Measurements from ENCODE around the gene KCNS1. TPM values are rescaled to one million over a fixed set of nuclear protein-coding genes. Genes with fewer than 3 reads are reported as not detected.
A peak's percentile ranks its signal among the peaks of the same experiment; 100 is the strongest.

Gene KCNS1
- total RNA-seq, 1 experiment from 2014 or later, result 1.2 TPM

DNA sequence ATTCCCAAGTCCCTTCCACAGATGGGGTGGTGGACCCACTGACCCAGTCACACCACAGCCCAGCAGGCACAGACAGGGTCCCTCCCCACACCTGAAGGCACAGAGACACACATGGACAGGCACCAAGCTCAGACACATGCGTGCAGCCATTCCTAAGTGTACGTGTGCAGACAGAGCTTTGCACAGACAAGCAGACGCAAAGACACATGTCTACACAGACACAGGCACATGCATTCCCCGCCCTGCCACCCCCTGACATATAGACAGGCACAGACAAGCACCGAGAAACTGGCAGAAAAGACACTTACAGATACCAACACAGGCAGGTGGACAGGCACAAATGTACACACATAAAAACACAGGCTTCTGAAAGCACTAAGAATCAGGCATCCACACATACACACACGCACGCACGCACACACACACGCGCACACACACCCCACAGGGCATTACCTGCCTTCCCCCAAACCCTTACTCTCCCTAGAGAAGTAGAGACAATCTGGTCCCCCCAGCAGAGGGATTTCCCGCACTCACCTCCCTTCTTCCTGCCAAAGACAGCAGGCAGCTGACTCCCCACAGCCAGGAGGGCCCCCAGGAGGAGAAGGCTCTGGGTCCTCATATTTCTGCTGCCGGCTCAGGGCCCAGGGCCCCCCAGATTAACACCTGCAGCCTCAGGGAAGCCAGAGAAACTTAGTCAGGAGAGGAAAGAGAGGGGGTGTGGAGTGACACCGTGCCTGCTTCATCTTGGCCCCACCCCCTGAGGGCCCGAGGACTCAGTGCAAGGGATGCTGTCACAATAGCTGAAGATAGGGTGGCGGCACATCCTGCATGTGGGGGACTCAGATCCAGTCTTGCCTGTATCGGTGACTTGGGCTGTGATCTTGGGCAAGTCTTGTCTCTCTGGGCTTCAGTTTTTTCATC is 13.8 kb upstream of the KCNS1 start, which contains the start of gene WFDC5:
Gene WFDC5 (minus strand): TSS at position 710 of the 921 bp plus-strand sequence. CDS start 91 bp downstream, at position 619.
- H3K36me3 Mint-ChIP-seq, result no peaks in the 10 kb centered on the region
- TF ChIP-seq, protein P1, sequence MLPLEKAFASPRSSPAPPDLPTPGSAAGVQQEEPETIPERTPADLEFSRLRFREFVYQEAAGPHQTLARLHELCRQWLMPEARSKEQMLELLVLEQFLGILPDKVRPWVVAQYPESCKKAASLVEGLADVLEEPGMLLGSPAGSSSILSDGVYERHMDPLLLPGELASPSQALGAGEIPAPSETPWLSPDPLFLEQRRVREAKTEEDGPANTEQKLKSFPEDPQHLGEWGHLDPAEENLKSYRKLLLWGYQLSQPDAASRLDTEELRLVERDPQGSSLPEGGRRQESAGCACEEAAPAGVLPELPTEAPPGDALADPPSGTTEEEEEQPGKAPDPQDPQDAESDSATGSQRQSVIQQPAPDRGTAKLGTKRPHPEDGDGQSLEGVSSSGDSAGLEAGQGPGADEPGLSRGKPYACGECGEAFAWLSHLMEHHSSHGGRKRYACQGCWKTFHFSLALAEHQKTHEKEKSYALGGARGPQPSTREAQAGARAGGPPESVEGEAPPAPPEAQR (CRISPR knock-in tag; IDR thresholded peaks at IDR 0.05), result no peak
- TF ChIP-seq NR3C1 (CRISPR knock-in tag; conservative IDR thresholded peaks at IDR 0.05; ENCODE audit: low read depth) (no peak), MXD4 (CRISPR knock-in tag; IDR thresholded peaks at IDR 0.05; ENCODE audit: borderline replicate concordance) (no peak), CREB1 (CRISPR knock-in tag; IDR thresholded peaks at IDR 0.05) (no peak), ATF1 (CRISPR knock-in tag; IDR thresholded peaks at IDR 0.05) (no peak), ZNF121 (CRISPR knock-in tag; IDR thresholded peaks at IDR 0.05) (no peak), ZNF138 (CRISPR knock-in tag; conservative IDR thresholded peaks at IDR 0.05) (no peak), RORB (CRISPR knock-in tag; IDR thresholded peaks at IDR 0.05) (no peak), SMAD3 (CRISPR knock-in tag; IDR thresholded peaks at IDR 0.05; ENCODE audit: borderline replicate concordance) (no peak), ESRRA (CRISPR knock-in tag; IDR thresholded peaks at IDR 0.05; ENCODE audit: borderline replicate concordance) (no peak), FOXK1 (CRISPR knock-in tag; IDR thresholded peaks at IDR 0.05) (no peak)
- TF ChIP-seq, protein P2, sequence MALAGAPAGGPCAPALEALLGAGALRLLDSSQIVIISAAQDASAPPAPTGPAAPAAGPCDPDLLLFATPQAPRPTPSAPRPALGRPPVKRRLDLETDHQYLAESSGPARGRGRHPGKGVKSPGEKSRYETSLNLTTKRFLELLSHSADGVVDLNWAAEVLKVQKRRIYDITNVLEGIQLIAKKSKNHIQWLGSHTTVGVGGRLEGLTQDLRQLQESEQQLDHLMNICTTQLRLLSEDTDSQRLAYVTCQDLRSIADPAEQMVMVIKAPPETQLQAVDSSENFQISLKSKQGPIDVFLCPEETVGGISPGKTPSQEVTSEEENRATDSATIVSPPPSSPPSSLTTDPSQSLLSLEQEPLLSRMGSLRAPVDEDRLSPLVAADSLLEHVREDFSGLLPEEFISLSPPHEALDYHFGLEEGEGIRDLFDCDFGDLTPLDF (CRISPR knock-in tag; IDR thresholded peaks at IDR 0.05), result no peak
- TF ChIP-seq, protein P3, sequence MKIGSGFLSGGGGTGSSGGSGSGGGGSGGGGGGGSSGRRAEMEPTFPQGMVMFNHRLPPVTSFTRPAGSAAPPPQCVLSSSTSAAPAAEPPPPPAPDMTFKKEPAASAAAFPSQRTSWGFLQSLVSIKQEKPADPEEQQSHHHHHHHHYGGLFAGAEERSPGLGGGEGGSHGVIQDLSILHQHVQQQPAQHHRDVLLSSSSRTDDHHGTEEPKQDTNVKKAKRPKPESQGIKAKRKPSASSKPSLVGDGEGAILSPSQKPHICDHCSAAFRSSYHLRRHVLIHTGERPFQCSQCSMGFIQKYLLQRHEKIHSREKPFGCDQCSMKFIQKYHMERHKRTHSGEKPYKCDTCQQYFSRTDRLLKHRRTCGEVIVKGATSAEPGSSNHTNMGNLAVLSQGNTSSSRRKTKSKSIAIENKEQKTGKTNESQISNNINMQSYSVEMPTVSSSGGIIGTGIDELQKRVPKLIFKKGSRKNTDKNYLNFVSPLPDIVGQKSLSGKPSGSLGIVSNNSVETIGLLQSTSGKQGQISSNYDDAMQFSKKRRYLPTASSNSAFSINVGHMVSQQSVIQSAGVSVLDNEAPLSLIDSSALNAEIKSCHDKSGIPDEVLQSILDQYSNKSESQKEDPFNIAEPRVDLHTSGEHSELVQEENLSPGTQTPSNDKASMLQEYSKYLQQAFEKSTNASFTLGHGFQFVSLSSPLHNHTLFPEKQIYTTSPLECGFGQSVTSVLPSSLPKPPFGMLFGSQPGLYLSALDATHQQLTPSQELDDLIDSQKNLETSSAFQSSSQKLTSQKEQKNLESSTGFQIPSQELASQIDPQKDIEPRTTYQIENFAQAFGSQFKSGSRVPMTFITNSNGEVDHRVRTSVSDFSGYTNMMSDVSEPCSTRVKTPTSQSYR (CRISPR knock-in tag; IDR thresholded peaks at IDR 0.05), result no peak
- TF ChIP-seq, protein P4, sequence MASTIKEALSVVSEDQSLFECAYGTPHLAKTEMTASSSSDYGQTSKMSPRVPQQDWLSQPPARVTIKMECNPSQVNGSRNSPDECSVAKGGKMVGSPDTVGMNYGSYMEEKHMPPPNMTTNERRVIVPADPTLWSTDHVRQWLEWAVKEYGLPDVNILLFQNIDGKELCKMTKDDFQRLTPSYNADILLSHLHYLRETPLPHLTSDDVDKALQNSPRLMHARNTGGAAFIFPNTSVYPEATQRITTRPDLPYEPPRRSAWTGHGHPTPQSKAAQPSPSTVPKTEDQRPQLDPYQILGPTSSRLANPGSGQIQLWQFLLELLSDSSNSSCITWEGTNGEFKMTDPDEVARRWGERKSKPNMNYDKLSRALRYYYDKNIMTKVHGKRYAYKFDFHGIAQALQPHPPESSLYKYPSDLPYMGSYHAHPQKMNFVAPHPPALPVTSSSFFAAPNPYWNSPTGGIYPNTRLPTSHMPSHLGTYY (CRISPR knock-in tag; IDR thresholded peaks at IDR 0.05), result no peak
- TF ChIP-seq, protein P5, sequence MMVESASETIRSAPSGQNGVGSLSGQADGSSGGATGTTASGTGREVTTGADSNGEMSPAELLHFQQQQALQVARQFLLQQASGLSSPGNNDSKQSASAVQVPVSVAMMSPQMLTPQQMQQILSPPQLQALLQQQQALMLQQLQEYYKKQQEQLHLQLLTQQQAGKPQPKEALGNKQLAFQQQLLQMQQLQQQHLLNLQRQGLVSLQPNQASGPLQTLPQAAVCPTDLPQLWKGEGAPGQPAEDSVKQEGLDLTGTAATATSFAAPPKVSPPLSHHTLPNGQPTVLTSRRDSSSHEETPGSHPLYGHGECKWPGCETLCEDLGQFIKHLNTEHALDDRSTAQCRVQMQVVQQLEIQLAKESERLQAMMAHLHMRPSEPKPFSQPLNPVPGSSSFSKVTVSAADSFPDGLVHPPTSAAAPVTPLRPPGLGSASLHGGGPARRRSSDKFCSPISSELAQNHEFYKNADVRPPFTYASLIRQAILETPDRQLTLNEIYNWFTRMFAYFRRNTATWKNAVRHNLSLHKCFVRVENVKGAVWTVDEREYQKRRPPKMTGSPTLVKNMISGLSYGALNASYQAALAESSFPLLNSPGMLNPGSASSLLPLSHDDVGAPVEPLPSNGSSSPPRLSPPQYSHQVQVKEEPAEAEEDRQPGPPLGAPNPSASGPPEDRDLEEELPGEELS (CRISPR knock-in tag; IDR thresholded peaks at IDR 0.05), result no peak
- TF ChIP-seq, protein P6, sequence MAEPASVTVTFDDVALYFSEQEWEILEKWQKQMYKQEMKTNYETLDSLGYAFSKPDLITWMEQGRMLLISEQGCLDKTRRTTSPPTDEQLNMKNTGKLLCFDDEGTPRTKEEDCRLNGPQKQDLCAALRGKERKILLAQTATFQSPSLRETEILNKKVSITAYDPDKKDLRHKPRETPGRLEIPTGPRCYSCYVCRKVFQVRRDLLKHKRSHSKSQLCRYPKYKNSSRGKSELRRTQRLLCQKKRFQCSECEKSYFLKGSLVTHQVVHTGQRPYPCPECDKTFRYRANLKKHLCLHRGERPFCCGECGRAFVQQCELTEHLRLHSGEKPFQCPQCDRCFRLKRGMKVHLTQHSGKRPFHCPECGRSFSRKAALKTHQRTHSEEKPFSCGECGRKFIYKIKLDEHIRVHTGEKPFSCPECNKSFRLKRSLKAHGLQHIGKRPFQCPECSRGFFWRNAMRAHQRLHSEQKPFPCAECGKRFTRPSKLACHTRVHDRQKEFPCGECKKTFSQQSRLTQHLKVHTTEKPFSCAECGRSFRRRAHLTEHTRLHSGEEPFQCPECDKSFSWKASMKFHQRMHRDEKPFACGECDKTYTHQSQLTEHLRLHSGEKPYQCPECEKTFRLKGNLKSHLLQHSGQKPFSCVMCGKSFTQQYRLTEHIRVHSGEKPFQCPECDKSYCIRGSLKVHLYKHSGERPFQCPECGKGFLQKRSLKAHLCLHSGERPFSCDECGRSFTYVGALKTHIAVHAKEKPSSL (CRISPR knock-in tag; conservative IDR thresholded peaks at IDR 0.05), result no peak
- TF ChIP-seq, protein P7, sequence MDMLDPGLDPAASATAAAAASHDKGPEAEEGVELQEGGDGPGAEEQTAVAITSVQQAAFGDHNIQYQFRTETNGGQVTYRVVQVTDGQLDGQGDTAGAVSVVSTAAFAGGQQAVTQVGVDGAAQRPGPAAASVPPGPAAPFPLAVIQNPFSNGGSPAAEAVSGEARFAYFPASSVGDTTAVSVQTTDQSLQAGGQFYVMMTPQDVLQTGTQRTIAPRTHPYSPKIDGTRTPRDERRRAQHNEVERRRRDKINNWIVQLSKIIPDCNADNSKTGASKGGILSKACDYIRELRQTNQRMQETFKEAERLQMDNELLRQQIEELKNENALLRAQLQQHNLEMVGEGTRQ (CRISPR knock-in tag; IDR thresholded peaks at IDR 0.05), result no peak
- TF ChIP-seq, protein P8, sequence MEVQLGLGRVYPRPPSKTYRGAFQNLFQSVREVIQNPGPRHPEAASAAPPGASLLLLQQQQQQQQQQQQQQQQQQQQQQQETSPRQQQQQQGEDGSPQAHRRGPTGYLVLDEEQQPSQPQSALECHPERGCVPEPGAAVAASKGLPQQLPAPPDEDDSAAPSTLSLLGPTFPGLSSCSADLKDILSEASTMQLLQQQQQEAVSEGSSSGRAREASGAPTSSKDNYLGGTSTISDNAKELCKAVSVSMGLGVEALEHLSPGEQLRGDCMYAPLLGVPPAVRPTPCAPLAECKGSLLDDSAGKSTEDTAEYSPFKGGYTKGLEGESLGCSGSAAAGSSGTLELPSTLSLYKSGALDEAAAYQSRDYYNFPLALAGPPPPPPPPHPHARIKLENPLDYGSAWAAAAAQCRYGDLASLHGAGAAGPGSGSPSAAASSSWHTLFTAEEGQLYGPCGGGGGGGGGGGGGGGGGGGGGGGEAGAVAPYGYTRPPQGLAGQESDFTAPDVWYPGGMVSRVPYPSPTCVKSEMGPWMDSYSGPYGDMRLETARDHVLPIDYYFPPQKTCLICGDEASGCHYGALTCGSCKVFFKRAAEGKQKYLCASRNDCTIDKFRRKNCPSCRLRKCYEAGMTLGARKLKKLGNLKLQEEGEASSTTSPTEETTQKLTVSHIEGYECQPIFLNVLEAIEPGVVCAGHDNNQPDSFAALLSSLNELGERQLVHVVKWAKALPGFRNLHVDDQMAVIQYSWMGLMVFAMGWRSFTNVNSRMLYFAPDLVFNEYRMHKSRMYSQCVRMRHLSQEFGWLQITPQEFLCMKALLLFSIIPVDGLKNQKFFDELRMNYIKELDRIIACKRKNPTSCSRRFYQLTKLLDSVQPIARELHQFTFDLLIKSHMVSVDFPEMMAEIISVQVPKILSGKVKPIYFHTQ (CRISPR knock-in tag; IDR thresholded peaks at IDR 0.05), result no peak
- TF ChIP-seq, protein P9, sequence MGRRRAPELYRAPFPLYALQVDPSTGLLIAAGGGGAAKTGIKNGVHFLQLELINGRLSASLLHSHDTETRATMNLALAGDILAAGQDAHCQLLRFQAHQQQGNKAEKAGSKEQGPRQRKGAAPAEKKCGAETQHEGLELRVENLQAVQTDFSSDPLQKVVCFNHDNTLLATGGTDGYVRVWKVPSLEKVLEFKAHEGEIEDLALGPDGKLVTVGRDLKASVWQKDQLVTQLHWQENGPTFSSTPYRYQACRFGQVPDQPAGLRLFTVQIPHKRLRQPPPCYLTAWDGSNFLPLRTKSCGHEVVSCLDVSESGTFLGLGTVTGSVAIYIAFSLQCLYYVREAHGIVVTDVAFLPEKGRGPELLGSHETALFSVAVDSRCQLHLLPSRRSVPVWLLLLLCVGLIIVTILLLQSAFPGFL (CRISPR knock-in tag; IDR thresholded peaks at IDR 0.05; ENCODE audit: borderline replicate concordance), result no peak
- H3K4me3 Mint-ChIP-seq, result no peak within 1 kb of the TSS; the same call in 1 of the 2 replicates
- peaks cover 8% of the 10 kb centered on the region; the same call in 1 of the 2 replicates for H3K4me1 Mint-ChIP-seq
- ChIA-PET POLR2A (no interaction called here), CTCF (interaction anchor here (1.1 to 7.9 kb wide), 10 partner anchors 10 to 208 kb away, joined by 3 to 165 read pairs (median 6); partner anchors contain the start of gene KCNS1)
- DNase-seq (ENCODE audit: low spot score), result no peak
- no peaks in the 10 kb centered on the region for H3K9me3 Mint-ChIP-seq
- H3K27me3 Mint-ChIP-seq (ENCODE audit: low read depth), result peaks cover 4% of the 10 kb centered on the region; the same call in 1 of the 2 replicates
- ATAC-seq, result peak; percentile 55
- no peak within 1 kb of the TSS for H3K27ac Mint-ChIP-seq

All from WTC11 (cell line).